Transverse colon (tissue), 4 donors: ENCODE measurements around the gene HK1. TPM values are rescaled to one million over a fixed set of nuclear protein-coding genes. Genes with fewer than 3 reads are reported as not detected.

Experiments used
- DNase-seq: peaks from one replicate; pipeline ENCODE4 v3.0.0-alpha.2; 2019
- H3K27ac ChIP-seq, 4 donors: fragments of 200-600 bp; sonication (generic); 2 replicates each; pipeline ENCODE4 v1.5.1; 2016 to 2018; ENCODE audit warnings: inconsistent platforms in 4 of 4
- H3K27me3 ChIP-seq: fragments of 200-600 bp; sonication (generic); 2 replicates; pipeline ENCODE4 v1.5.1; 2017; ENCODE audit warnings: inconsistent platforms
- H3K36me3 ChIP-seq, 4 donors: fragments of 200-600 bp; sonication (generic); 2 replicates each; pipeline ENCODE4 v1.5.1; 2017 to 2019; ENCODE audit warnings: inconsistent platforms in 4 of 4
- H3K4me1 ChIP-seq, 4 donors: fragments of 200-600 bp; sonication (generic); 2 replicates each; pipeline ENCODE4 v1.5.1; 2017 to 2020; ENCODE audit warnings: inconsistent platforms in 4 of 4
- H3K4me3 ChIP-seq, 4 donors: fragments of 200-600 bp; sonication (generic); 1 replicate in 1 of 4; 2 replicates in 3 of 4; pipeline versions ENCODE4 v1.5.1 to v1.6.1; 2017 to 2019; ENCODE audit warnings: inconsistent platforms in 4 of 4
- H3K9me3 ChIP-seq, 2 donors: fragments of 200-600 bp; sonication (generic); 2 replicates each; pipeline ENCODE4 v1.5.1; 2017 to 2019; ENCODE audit warnings: inconsistent platforms in 2 of 2
- CTCF ChIP-seq, 5 experiments: fragments of 200-600 bp in 3 of 5; fragments of 450-650 bp in 2 of 5; sonication (generic) in 3 of 5; IDR thresholded peaks; 1 replicate in 2 of 5; 2 replicates in 3 of 5; pipeline ENCODE4 v1.5.1; 2016 to 2017; ENCODE audit warnings: antibody characterized with exemption in 5 of 5, inconsistent platforms in 3 of 5, mild to moderate bottlenecking in 2 of 5, moderate library complexity in 1 of 5
- EP300 ChIP-seq: sonication (generic); formaldehyde crosslinking; IDR thresholded peaks from one replicate; pipeline ENCODE4 v1.6.1; 2017; ENCODE audit warnings: antibody characterized with exemption, low read depth
- POLR2A ChIP-seq: fragments of 450-650 bp; IDR thresholded peaks from one replicate; pipeline ENCODE4 v1.6.1; 2016; ENCODE audit warnings: antibody characterized with exemption, mild to moderate bottlenecking, moderate library complexity
- POLR2AphosphoS5 ChIP-seq, 3 donors: sonication (generic); formaldehyde crosslinking; IDR thresholded peaks; one replicate each; pipeline ENCODE4 v1.6.1; 2016; ENCODE audit warnings: antibody characterized with exemption in 3 of 3
- WGBS, 2 donors: methylation state at CpG; one replicate each; pipeline ENCODE4 v1.1.5; 2018; ENCODE audit warnings: low coverage in 1 of 2; 5-methylcytosine and 5-hydroxymethylcytosine counted together
- in situ Hi-C, 4 donors: fragments of 200-750 bp; cut with MboI; loops; one replicate each; pipeline versions ENCODE4 v1.15.0 to v1.15.1; 2017; ENCODE audit warnings: low sequenced_read_pairs in 3 of 4, low pct_ligation_motif_present in 1 of 4, low pct_unique_long_range_greater_than_20kb in 1 of 4
- intact Hi-C: fragments of 100-400 bp; cut with DNase I; formaldehyde crosslinking; loops from one replicate; pipeline ENCODE4 v1.15.1; 2023; ENCODE audit warnings: low total_unique reads
- total RNA-seq, 4 donors: library from RNA; depleted of rRNA; stranded (reverse); fragments of >200 nt; gene quantifications; one replicate each; pipeline ENCODE4 v1.1.0, GENCODE V29; 2016

Gene HK1
- total RNA-seq, 4 donors from 2014 or later, result 27.3 to 69.9 (median 54.0) TPM

GRCh38 chr10:69344591-69345252 is 66.4 kb downstream of the HK1 start:
- TF ChIP-seq CTCF (IDR thresholded peaks at IDR 0.05), result no peak
- no peak for TF ChIP-seq EP300
- no peak for TF ChIP-seq POLR2A
- TF ChIP-seq POLR2AphosphoS5 (IDR thresholded peaks at IDR 0.05), result no peak
- peak overlapping the region in 3 of 4 donors; percentile 5 to 61 (median 46) for H3K27ac ChIP-seq

DNA sequence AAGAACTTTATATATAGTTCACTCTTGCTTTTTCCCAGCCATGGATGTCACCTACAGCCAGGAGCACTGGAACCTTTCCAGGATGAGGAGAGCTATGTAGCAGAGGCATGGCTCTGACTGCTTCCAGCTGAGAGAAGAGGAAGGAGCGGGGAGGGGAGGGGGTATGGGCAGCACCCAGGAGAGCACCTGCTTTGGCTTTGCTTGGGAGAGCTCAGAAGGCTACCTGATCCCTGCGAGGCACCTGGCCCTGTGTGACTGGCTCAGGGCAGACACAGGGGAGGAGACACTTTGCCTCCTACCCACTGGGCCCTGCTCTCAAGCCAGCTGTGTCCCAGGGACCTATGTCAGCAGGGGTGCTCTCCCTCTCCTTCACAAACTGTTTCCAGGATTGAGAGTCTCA is 67.1 kb downstream of the HK1 start:
- no peak for TF ChIP-seq CTCF (IDR thresholded peaks at IDR 0.05)
- no peak for TF ChIP-seq POLR2AphosphoS5 (IDR thresholded peaks at IDR 0.05)
- no peak for TF ChIP-seq EP300
- no peak for TF ChIP-seq POLR2A
- in situ Hi-C loops, result no loop called here
- Histone ChIP-seq H3K27me3 (no peaks in the 10 kb centered on the region), H3K4me1 (peaks cover 9 to 53% (median 43%) of the 10 kb centered on the region in 4 donors), H3K27ac (peak overlapping the region in 3 of 4 donors; percentile 5 to 61 (median 46)), H3K4me3 (no peak overlapping the region), H3K36me3 (no peaks in the 10 kb centered on the region), H3K9me3 (no peaks in the 10 kb centered on the region)
- WGBS, 2 donors, result 53 to 80% methylated on average over 1 to 2 of the region's 2 CpGs
- intact Hi-C loops, result no loop called here
- DNase-seq, result no peak

More at GRCh38 chr10:69344591-69345252, 66.4 kb downstream of the HK1 start:
- intact Hi-C loops (no loop called here), in situ Hi-C loops (no loop called here)
- Histone ChIP-seq H3K36me3 (no peaks in the 10 kb centered on the region), H3K9me3 (no peaks in the 10 kb centered on the region), H3K4me1 (peaks cover 9 to 54% (median 40%) of the 10 kb centered on the region in 4 donors), H3K27me3 (no peaks in the 10 kb centered on the region), H3K4me3 (no peak overlapping the region)
- 56 to 73% methylated on average over 3 to 13 of the region's 13 CpGs for WGBS, 2 donors
- no peak for DNase-seq

GRCh38 chr10:69345890-69346474 is 67.7 kb downstream of the HK1 start:
- no peak for DNase-seq
- H3K27ac ChIP-seq, result peak overlapping the region in 2 of 4 donors; percentile 18 to 61
- H3K4me3 ChIP-seq, result no peak overlapping the region
- intact Hi-C loops (no loop called here), in situ Hi-C loops (no loop called here)
- H3K36me3 ChIP-seq, result no peaks in the 10 kb centered on the region
- H3K27me3 ChIP-seq, result no peaks in the 10 kb centered on the region
- peaks cover 9 to 53% (median 43%) of the 10 kb centered on the region in 4 donors for H3K4me1 ChIP-seq
- WGBS, 2 donors, result 75 to 89% methylated on average over 4 to 8 of the region's 8 CpGs
- H3K9me3 ChIP-seq, result no peaks in the 10 kb centered on the region
- TF ChIP-seq POLR2A (no peak), POLR2AphosphoS5 (IDR thresholded peaks at IDR 0.05) (no peak), EP300 (no peak), CTCF (IDR thresholded peaks at IDR 0.05) (no peak)

- no peak for DNase-seq
- Histone ChIP-seq H3K4me3 (no peak overlapping the region), H3K27ac (peak overlapping the region in 1 of 4 donors; percentile 18), H3K4me1 (peaks cover 9 to 53% (median 43%) of the 10 kb centered on the region in 4 donors), H3K27me3 (no peaks in the 10 kb centered on the region), H3K36me3 (no peaks in the 10 kb centered on the region), H3K9me3 (no peaks in the 10 kb centered on the region)
- intact Hi-C loops (no loop called here), in situ Hi-C loops (no loop called here)
- WGBS, 2 donors, result 80 to 85% methylated on average over 5 of the region's 5 CpGs
- TF ChIP-seq POLR2AphosphoS5 (IDR thresholded peaks at IDR 0.05), result no peak
- no peak for TF ChIP-seq CTCF (IDR thresholded peaks at IDR 0.05)
- TF ChIP-seq POLR2A, result no peak
- no peak for TF ChIP-seq EP300
These were observed 68.5 kb downstream of the HK1 start for GRCh38 chr10:69346776-69347175.
